ENCODE results near the gene TPM1.

Gene TPM1

DNA sequence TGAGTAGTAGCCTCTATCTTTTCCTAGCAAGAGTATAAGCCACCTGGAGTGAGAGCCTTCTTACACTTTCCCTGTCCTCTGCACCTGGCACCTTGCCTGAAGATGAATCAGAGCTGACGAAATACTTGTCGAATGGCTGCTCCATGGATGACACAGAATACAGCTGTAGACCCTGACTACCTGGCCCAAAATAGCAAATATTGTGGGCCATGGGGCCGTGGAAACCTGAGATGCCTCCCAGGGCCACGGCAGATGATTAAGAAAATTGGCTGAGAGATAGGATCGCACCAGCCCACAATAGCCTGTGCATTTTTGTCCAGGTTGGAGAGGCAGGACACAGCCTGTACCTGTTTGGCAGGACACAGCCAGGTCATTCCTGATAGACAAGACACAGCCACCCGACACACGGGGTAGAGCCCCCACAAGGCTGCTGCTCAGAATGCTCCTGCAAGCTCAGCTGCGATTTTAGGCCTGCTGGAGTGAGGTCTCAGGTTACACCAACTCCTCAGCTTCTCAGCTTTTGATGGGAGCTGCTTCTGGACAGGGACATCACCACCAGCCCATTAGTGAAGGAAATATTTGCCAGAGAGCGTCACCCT lies 22.9 kb upstream of the TPM1 start:
- H3K27ac ChIP-seq: peak overlapping the region; percentile 53
- peak; percentile 93 for DNase-seq
- in situ Hi-C loops (cut with HindIII; ENCODE audit: low pct_ligation_motif_present, low sequenced_read_pairs): no loop called here

DNA sequence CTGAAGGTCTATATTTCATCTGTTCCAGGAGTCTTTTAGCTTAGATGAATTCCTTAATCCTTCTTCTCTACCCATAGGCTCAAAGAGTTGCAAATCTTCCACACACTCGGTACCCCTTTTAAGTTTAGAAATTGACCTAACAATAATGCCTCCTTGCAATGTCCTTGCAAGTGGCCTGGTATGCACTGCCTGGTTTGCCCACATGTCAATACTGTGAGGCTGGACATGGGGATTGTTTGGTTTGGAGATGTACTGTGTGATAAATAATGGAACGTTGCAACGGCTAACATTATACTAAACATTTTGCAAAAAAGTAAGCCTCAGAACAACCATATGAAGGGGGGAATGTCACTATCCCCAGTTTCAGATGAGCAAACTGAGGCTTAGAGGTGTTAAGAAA lies 22.4 kb upstream of the TPM1 start:
- H3K36me3 ChIP-seq (replicated peaks): no peaks in the 10 kb centered on the region
- TF ChIP-seq, protein P1, sequence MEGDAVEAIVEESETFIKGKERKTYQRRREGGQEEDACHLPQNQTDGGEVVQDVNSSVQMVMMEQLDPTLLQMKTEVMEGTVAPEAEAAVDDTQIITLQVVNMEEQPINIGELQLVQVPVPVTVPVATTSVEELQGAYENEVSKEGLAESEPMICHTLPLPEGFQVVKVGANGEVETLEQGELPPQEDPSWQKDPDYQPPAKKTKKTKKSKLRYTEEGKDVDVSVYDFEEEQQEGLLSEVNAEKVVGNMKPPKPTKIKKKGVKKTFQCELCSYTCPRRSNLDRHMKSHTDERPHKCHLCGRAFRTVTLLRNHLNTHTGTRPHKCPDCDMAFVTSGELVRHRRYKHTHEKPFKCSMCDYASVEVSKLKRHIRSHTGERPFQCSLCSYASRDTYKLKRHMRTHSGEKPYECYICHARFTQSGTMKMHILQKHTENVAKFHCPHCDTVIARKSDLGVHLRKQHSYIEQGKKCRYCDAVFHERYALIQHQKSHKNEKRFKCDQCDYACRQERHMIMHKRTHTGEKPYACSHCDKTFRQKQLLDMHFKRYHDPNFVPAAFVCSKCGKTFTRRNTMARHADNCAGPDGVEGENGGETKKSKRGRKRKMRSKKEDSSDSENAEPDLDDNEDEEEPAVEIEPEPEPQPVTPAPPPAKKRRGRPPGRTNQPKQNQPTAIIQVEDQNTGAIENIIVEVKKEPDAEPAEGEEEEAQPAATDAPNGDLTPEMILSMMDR (IDR thresholded peaks at IDR 0.05; ENCODE audit: low read depth, low read length, missing control alignments): no peak
- H3K4me3 ChIP-seq (ENCODE audit: low read depth, low read length): no peak overlapping the region
- in situ Hi-C loops (cut with HindIII; ENCODE audit: low pct_ligation_motif_present, low sequenced_read_pairs): no loop called here
- DNase-seq: no peak
- no peaks in the 10 kb centered on the region for H3K27me3 ChIP-seq (replicated peaks)
- H3K27ac ChIP-seq: no peak overlapping the region

More for the DNA sequence above, 22.9 kb upstream of the TPM1 start:
- H3K4me3 ChIP-seq (ENCODE audit: low read depth, low read length): no peak overlapping the region
- no peaks in the 10 kb centered on the region for H3K27me3 ChIP-seq (replicated peaks)
- TF ChIP-seq, protein P1 (IDR thresholded peaks at IDR 0.05; ENCODE audit: low read depth, low read length, missing control alignments): no peak
- no peaks in the 10 kb centered on the region for H3K36me3 ChIP-seq (replicated peaks)

DNA sequence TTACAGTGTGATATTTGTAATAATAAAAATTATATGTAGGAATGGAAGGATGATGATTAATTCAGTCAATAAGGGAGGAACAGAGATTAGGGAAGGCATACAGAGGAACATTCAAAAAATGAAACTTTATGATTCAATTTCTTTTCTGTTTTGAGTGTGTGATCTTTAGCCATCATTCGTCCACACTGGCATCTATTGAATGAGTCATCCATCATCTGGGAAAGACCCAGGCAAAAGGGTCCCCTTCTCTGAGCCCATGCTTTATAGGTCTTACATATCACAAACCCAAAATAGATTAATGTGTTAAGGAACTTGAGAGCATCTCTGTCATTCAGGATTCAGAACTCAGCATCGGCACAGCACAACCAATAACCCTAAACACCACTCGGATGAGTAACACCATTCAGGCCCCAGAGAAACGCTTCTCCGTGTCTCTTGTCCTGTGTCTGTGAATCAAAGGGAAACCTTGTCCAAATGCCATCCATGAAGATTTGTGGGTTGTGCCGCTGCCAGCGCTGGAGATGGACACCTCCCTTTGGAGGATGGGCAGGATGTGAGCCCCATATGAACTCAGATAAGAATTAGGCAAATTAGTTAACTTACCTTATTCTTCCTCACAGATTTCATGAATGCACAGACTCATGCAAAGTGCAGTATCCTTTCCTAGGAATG lies 21.7 kb upstream of the TPM1 start:
- no peak overlapping the region for H3K4me3 ChIP-seq (ENCODE audit: low read depth, low read length)
- no peak for DNase-seq
- H3K27me3 ChIP-seq (replicated peaks): no peaks in the 10 kb centered on the region
- H3K36me3 ChIP-seq (replicated peaks): no peaks in the 10 kb centered on the region
- in situ Hi-C loops (cut with HindIII; ENCODE audit: low pct_ligation_motif_present, low sequenced_read_pairs): no loop called here
- no peak overlapping the region for H3K27ac ChIP-seq
- TF ChIP-seq, protein P1 (IDR thresholded peaks at IDR 0.05; ENCODE audit: low read depth, low read length, missing control alignments): no peak

DNA sequence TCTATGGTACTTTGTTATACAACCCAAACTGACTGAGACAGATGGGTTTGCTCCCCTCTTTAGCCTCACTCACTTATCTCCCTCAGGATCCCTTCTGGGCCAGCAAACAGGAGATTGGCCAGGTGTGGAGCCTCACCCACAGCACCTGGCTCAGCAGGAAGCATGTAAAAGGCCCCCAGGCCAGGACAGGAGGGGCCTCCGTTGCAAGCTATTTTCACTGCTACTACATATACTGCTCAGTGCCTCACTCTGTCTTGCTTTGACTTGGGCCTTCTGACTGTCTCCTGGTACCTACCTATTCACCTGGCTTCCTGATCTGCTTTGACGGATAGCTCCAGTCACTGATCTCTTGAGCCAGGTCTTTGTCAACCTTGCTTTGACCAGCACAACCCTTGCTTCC lies 20.4 kb upstream of the TPM1 start:
- in situ Hi-C loops (cut with HindIII; ENCODE audit: low pct_ligation_motif_present, low sequenced_read_pairs): no loop called here
- DNase-seq: no peak
- Histone ChIP-seq H3K27ac (no peak overlapping the region), H3K4me3 (ENCODE audit: low read depth, low read length) (no peak overlapping the region), H3K27me3 (replicated peaks) (no peaks in the 10 kb centered on the region), H3K36me3 (replicated peaks) (no peaks in the 10 kb centered on the region)
- TF ChIP-seq, protein P1 (IDR thresholded peaks at IDR 0.05; ENCODE audit: low read depth, low read length, missing control alignments): no peak

DNA sequence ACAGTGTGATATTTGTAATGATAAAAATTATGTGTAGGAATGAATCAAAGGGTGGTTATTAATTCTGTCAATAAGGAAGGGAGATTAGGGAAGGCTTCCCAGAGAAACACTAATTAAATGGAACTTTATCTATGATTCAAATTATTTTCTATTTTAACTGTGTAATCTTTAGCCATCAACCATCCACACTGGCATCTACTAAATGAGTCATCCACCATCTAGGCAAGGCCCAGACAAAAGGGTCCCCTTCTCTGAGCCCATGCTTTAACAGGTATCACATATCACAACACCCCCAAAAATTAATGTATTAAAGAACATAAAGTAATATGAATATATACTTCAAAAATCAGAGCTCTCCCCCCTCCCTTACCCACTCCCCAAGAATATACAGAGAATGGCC lies 19.9 kb upstream of the TPM1 start:
- Histone ChIP-seq H3K36me3 (replicated peaks) (no peaks in the 10 kb centered on the region), H3K27me3 (replicated peaks) (no peaks in the 10 kb centered on the region), H3K4me3 (ENCODE audit: low read depth, low read length) (no peak overlapping the region), H3K27ac (peak overlapping the region; percentile 71)
- in situ Hi-C loops (cut with HindIII; ENCODE audit: low pct_ligation_motif_present, low sequenced_read_pairs): no loop called here
- TF ChIP-seq, protein P1 (IDR thresholded peaks at IDR 0.05; ENCODE audit: low read depth, low read length, missing control alignments): no peak
- no peak for DNase-seq

All from brain microvascular endothelial cell (primary cell).